HepG2 (cell line): Measurements from ENCODE around the gene NAV1. TPM values are rescaled to one million over a fixed set of nuclear protein-coding genes. Genes with fewer than 3 reads are reported as not detected.
A peak's percentile ranks its signal among the peaks of the same experiment; 100 is the strongest.

Experiments
- BATF2 ChIP-seq: sonication (generic); formaldehyde crosslinking; IDR thresholded peaks from 2 replicates; pipeline ENCODE4 v1.8.0; 2022; ENCODE audit warnings: mild to moderate bottlenecking, missing genetic modification reagents, moderate library complexity
- CBX5 ChIP-seq: sonication (generic); formaldehyde crosslinking; IDR thresholded peaks from 2 replicates; pipeline ENCODE4 v1.4.0; 2020; ENCODE audit warnings: missing genetic modification reagents, borderline replicate concordance
- HMG20A ChIP-seq: IDR thresholded peaks from 2 replicates; pipeline ENCODE4 v1.6.1; 2016; ENCODE audit warnings: borderline replicate concordance
- HMGXB3 ChIP-seq: sonication (generic); formaldehyde crosslinking; IDR thresholded peaks from 2 replicates; pipeline ENCODE4 v1.4.0; 2020; ENCODE audit warnings: missing genetic modification reagents, borderline replicate concordance
- IRF2 ChIP-seq: IDR thresholded peaks from 2 replicates; pipeline ENCODE4 v1.6.1; 2018; ENCODE audit warnings: missing genetic modification reagents, missing compliant biosample characterization
- ISX ChIP-seq: sonication (generic); formaldehyde crosslinking; conservative IDR thresholded peaks from 2 replicates; pipeline ENCODE4 v1.5.0; 2020; ENCODE audit warnings: missing genetic modification reagents
- KDM6A ChIP-seq: IDR thresholded peaks from 2 replicates; pipeline ENCODE4 v1.6.1; 2016; ENCODE audit warnings: low read depth
- KMT2B ChIP-seq: IDR thresholded peaks from 2 replicates; pipeline ENCODE4 v1.6.1; 2016; ENCODE audit warnings: missing genetic modification reagents, missing compliant biosample characterization
- MAZ ChIP-seq, 2 experiments: sonication (generic) in 1 of 2; formaldehyde crosslinking in 1 of 2; IDR thresholded peaks; 2 replicates each; pipeline versions ENCODE4 v1.5.0 to v1.6.1; 2012 to 2020; ENCODE audit warnings: low read depth in 2 of 2, mild to moderate bottlenecking in 2 of 2, borderline replicate concordance in 1 of 2, improper control_type of control experiment in 1 of 2, low read length in 1 of 2, missing genetic modification reagents in 1 of 2, moderate library complexity in 1 of 2
- MTF1 ChIP-seq: sonication (generic); formaldehyde crosslinking; IDR thresholded peaks from 2 replicates; pipeline ENCODE4 v1.5.0; 2020; ENCODE audit warnings: missing genetic modification reagents
- NAIF1 ChIP-seq: sonication (generic); formaldehyde crosslinking; IDR thresholded peaks from 2 replicates; pipeline ENCODE4 v1.5.0; 2020; ENCODE audit warnings: mild to moderate bottlenecking, missing genetic modification reagents, borderline replicate concordance
- NFKBIZ ChIP-seq: IDR thresholded peaks from 2 replicates; pipeline ENCODE4 v1.6.1; 2018; ENCODE audit warnings: missing genetic modification reagents, missing compliant biosample characterization
- NKX3-1 ChIP-seq: sonication (generic); formaldehyde crosslinking; IDR thresholded peaks from 2 replicates; pipeline ENCODE4 v1.5.0; 2020; ENCODE audit warnings: missing genetic modification reagents
- ONECUT2 ChIP-seq: sonication (generic); formaldehyde crosslinking; IDR thresholded peaks from 2 replicates; pipeline ENCODE4 v1.4.0; 2020; ENCODE audit warnings: missing genetic modification reagents
- RFX3 ChIP-seq: IDR thresholded peaks from 2 replicates; pipeline ENCODE4 v1.6.1; 2016; ENCODE audit warnings: missing biosample characterization, missing genetic modification reagents
- SAFB2 ChIP-seq: sonication (generic); formaldehyde crosslinking; IDR thresholded peaks from 2 replicates; pipeline ENCODE4 v1.5.1; 2020; ENCODE audit warnings: missing genetic modification reagents, low read depth, mild to moderate bottlenecking, borderline replicate concordance
- SP2 ChIP-seq: sonication (generic); formaldehyde crosslinking; IDR thresholded peaks from 2 replicates; pipeline ENCODE4 v1.5.1; 2020; ENCODE audit warnings: mild to moderate bottlenecking, missing genetic modification reagents
- ZFP82 ChIP-seq: sonication (generic); formaldehyde crosslinking; IDR thresholded peaks from 2 replicates; pipeline ENCODE4 v1.5.1; 2020; ENCODE audit warnings: mild to moderate bottlenecking, missing genetic modification reagents, borderline replicate concordance
- ZKSCAN5 ChIP-seq: sonication (generic); formaldehyde crosslinking; IDR thresholded peaks from 2 replicates; pipeline ENCODE4 v1.5.1; 2020; ENCODE audit warnings: mild to moderate bottlenecking, missing genetic modification reagents
- ZMAT3 ChIP-seq: sonication (generic); formaldehyde crosslinking; conservative IDR thresholded peaks from 2 replicates; pipeline ENCODE4 v1.7.0; 2021; ENCODE audit warnings: missing genetic modification reagents
- ZNF326 ChIP-seq: sonication (generic); formaldehyde crosslinking; IDR thresholded peaks from 2 replicates; pipeline ENCODE4 v1.4.0; 2020; ENCODE audit warnings: missing genetic modification reagents, borderline replicate concordance
- ZNF674 ChIP-seq: sonication (generic); formaldehyde crosslinking; IDR thresholded peaks from 2 replicates; pipeline ENCODE4 v1.5.0; 2020; ENCODE audit warnings: low read depth, mild to moderate bottlenecking, missing genetic modification reagents
- ZNF737 ChIP-seq: sonication (generic); formaldehyde crosslinking; IDR thresholded peaks from 2 replicates; pipeline ENCODE4 v1.5.0; 2020; ENCODE audit warnings: missing genetic modification reagents, mild to moderate bottlenecking, borderline replicate concordance
- ZNF773 ChIP-seq: sonication (generic); formaldehyde crosslinking; IDR thresholded peaks from 2 replicates; pipeline ENCODE4 v1.4.0; 2020; ENCODE audit warnings: missing genetic modification reagents, borderline replicate concordance
- polyA plus RNA-seq, 8 experiments: library from polyadenylated mRNA; depleted of rRNA in 3 of 8; stranded (reverse) in 7 of 8; unstranded in 1 of 8; fragments of >200 nt; fragmentation: Illumina TruSeq in 4 of 8; extraction: Trizol in 4 of 8; gene quantifications; 2 replicates each; pipeline versions ENCODE4 v1.2.1 to v1.2.3, GENCODE V29; 2011 to 2016; ENCODE audit warnings: low read depth in 4 of 8, missing spikeins in 1 of 8, mixed read lengths in 1 of 8; ENCODE audit not compliant: insufficient read depth in 1 of 8
- total RNA-seq, 5 experiments: library from RNA; depleted of rRNA; stranded (reverse); fragments of >200 nt; fragmentation: Illumina TruSeq; extraction: Trizol; gene quantifications; 2 replicates each; pipeline ENCODE4 v1.2.3, GENCODE V29; 2016; ENCODE audit warnings: low read depth in 1 of 5
- TF ChIP-seq, protein P1 (sequence below): sonication (generic); formaldehyde crosslinking; conservative IDR thresholded peaks from 2 replicates; pipeline ENCODE4 v1.5.0; 2020; ENCODE audit warnings: missing genetic modification reagents

NAV1 gene
- total and polyA plus RNA-seq, 2 of the 13 experiments (the other 11 are each of a cell fraction or from before 2014, with no cell fraction given): not detected

DNA sequence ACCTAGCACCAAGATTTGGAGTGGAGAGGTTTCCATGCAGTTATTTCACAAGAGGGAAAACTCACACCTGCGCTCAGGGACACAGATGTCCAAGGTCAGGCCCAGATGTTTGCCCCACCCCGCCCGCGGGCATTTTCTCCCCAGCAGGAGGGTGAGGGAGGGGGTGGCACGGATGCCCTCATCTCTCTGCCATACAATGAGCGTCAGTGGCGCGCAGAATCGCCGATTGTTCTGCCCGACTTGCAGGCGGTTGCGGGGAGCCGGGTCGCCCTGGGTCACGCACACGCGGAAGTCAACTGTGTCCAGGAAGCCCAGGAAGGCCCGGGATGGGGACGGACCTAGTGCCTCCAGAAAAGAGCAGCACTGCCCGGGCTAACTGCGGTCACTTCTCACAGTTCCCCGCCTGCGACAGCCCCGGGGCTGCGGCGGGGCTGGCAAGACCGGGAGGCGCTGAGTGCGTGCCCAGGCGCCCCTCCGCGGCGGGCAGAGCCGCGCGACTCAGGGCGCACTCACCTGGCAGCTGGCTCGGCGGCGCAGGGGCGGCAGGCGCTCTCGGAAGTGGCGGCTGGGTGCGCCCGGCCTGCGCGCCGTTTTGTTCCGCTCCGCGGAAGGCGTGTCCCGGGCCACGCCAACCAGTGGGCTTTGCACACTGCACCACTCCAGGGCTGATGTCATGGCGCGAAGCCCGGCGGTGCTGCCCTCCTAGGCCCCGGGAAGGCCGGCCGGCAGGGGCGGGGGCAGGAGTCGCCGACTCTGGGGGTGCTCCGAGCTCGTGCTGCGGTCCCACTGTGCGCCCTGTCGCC, 32.2 kb upstream of the NAV1 start, which contains the start of gene CSRP1 (continued):
- TF ChIP-seq HMGXB3 (CRISPR knock-in tag): no peak
- peak; percentile 99 for TF ChIP-seq MTF1
- TF ChIP-seq NKX3-1 (CRISPR knock-in tag): no peak
- no peak for TF ChIP-seq ZNF326 (CRISPR knock-in tag)
- no peak for TF ChIP-seq ZNF674 (CRISPR knock-in tag)
- TF ChIP-seq ZKSCAN5: no peak
- TF ChIP-seq BATF2 (CRISPR knock-in tag): no peak
- TF ChIP-seq SAFB2: no peak
- no peak for TF ChIP-seq MAZ (IDR thresholded peaks at IDR 0.05; ENCODE audit: borderline replicate concordance, low read depth, low read length)
- peak; percentile 73; the same call in 1 of the 2 replicates for TF ChIP-seq MAZ (CRISPR knock-in tag; IDR thresholded peaks at IDR 0.05; ENCODE audit: low read depth)
- no peak for TF ChIP-seq ZNF773 (CRISPR knock-in tag)
- TF ChIP-seq SP2 (CRISPR knock-in tag): peak; percentile 36; the same call in 1 of the 2 replicates
- no peak for TF ChIP-seq CBX5 (CRISPR knock-in tag)
- peak; percentile 52; the same call in 1 of the 2 replicates for TF ChIP-seq KMT2B
- TF ChIP-seq ZFP82 (CRISPR knock-in tag): no peak; the same call in 1 of the 2 replicates
- TF ChIP-seq ZMAT3 (CRISPR knock-in tag): no peak
- TF ChIP-seq HMG20A: no peak
- no peak for TF ChIP-seq ONECUT2 (CRISPR knock-in tag)
- TF ChIP-seq ISX (CRISPR knock-in tag): no peak
- TF ChIP-seq NFKBIZ (CRISPR knock-in tag): no peak
- TF ChIP-seq NAIF1 (CRISPR knock-in tag): no peak
- TF ChIP-seq KDM6A (CRISPR knock-in tag): no peak
- TF ChIP-seq, protein P1, sequence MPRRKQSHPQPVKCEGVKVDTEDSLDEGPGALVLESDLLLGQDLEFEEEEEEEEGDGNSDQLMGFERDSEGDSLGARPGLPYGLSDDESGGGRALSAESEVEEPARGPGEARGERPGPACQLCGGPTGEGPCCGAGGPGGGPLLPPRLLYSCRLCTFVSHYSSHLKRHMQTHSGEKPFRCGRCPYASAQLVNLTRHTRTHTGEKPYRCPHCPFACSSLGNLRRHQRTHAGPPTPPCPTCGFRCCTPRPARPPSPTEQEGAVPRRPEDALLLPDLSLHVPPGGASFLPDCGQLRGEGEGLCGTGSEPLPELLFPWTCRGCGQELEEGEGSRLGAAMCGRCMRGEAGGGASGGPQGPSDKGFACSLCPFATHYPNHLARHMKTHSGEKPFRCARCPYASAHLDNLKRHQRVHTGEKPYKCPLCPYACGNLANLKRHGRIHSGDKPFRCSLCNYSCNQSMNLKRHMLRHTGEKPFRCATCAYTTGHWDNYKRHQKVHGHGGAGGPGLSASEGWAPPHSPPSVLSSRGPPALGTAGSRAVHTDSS (CRISPR knock-in tag): no peak
- TF ChIP-seq IRF2 (CRISPR knock-in tag): no peak
- TF ChIP-seq ZNF737 (CRISPR knock-in tag): no peak
- TF ChIP-seq RFX3 (CRISPR knock-in tag): no peak
